HepG2 (cell line): ENCODE results near the gene CRYAA. TPM values are rescaled to one million over a fixed set of nuclear protein-coding genes. Genes with fewer than 3 reads are reported as not detected.

Experiments used
- AKAP8 ChIP-seq: sonication (generic); formaldehyde crosslinking; IDR thresholded peaks from 2 replicates; pipeline ENCODE4 v1.5.1; 2020; ENCODE audit warnings: mild to moderate bottlenecking, missing genetic modification reagents
- ATRX ChIP-seq: sonication (generic); formaldehyde crosslinking; IDR thresholded peaks from 2 replicates; pipeline ENCODE4 v1.4.0; 2020; ENCODE audit warnings: missing genetic modification reagents, borderline replicate concordance
- GLI4 ChIP-seq: sonication (generic); formaldehyde crosslinking; IDR thresholded peaks from 2 replicates; pipeline ENCODE4 v1.5.1; 2020; ENCODE audit warnings: missing genetic modification reagents, mild to moderate bottlenecking, moderate library complexity, borderline replicate concordance
- HDAC2 ChIP-seq: sonication (generic); formaldehyde crosslinking; IDR thresholded peaks from 2 replicates; pipeline ENCODE4 v1.4.0; 2020; ENCODE audit warnings: missing genetic modification reagents
- HIC2 ChIP-seq: sonication (generic); formaldehyde crosslinking; IDR thresholded peaks from 2 replicates; pipeline ENCODE4 v1.9.0; 2022; ENCODE audit warnings: low read depth, missing genetic modification reagents
- HNF4G ChIP-seq, 2 experiments: sonication (generic) in 1 of 2; formaldehyde crosslinking in 1 of 2; IDR thresholded peaks; 2 replicates each; pipeline versions ENCODE4 v1.4.0 to v1.6.1; 2011 to 2020; ENCODE audit warnings: borderline replicate concordance in 2 of 2, low read depth in 2 of 2, mild to moderate bottlenecking in 2 of 2, low read length in 1 of 2, missing genetic modification reagents in 1 of 2, moderate library complexity in 1 of 2
- KMT2B ChIP-seq: IDR thresholded peaks from 2 replicates; pipeline ENCODE4 v1.6.1; 2016; ENCODE audit warnings: missing genetic modification reagents, missing compliant biosample characterization
- RAD51 ChIP-seq: fragments of 450-650 bp; IDR thresholded peaks from 2 replicates; pipeline ENCODE4 v1.6.1; 2016; ENCODE audit warnings: borderline replicate concordance
- SAP130 ChIP-seq: IDR thresholded peaks from 2 replicates; pipeline ENCODE4 v1.6.1; 2016; ENCODE audit warnings: low read depth
- SMARCC2 ChIP-seq: fragments of 450-650 bp; IDR thresholded peaks from 2 replicates; pipeline ENCODE4 v1.6.1; 2017; ENCODE audit warnings: antibody characterized with exemption, mild to moderate bottlenecking
- TAF1 ChIP-seq: sonication (generic); formaldehyde crosslinking; IDR thresholded peaks from 2 replicates; pipeline ENCODE4 v1.4.0; 2020; ENCODE audit warnings: missing genetic modification reagents
- TBX2 ChIP-seq: sonication (generic); formaldehyde crosslinking; IDR thresholded peaks from 2 replicates; pipeline ENCODE4 v1.5.0; 2020; ENCODE audit warnings: missing genetic modification reagents, mild to moderate bottlenecking, borderline replicate concordance
- THRA ChIP-seq: sonication (generic); formaldehyde crosslinking; IDR thresholded peaks from 2 replicates; pipeline ENCODE4 v1.4.0; 2020; ENCODE audit warnings: missing genetic modification reagents, borderline replicate concordance
- ZFP1 ChIP-seq: IDR thresholded peaks from 2 replicates; pipeline ENCODE4 v1.6.1; 2016
- ZFP36L1 ChIP-seq: sonication (generic); formaldehyde crosslinking; IDR thresholded peaks from 2 replicates; pipeline ENCODE4 v1.8.0; 2022; ENCODE audit warnings: mild to moderate bottlenecking, missing genetic modification reagents, moderate library complexity
- ZFY ChIP-seq: sonication (generic); formaldehyde crosslinking; IDR thresholded peaks from 2 replicates; pipeline ENCODE4 v1.4.0; 2020; ENCODE audit warnings: missing genetic modification reagents
- ZMAT3 ChIP-seq: sonication (generic); formaldehyde crosslinking; conservative IDR thresholded peaks from 2 replicates; pipeline ENCODE4 v1.7.0; 2021; ENCODE audit warnings: missing genetic modification reagents
- ZNF232 ChIP-seq: sonication (generic); formaldehyde crosslinking; IDR thresholded peaks from 2 replicates; pipeline ENCODE4 v1.4.0; 2020; ENCODE audit warnings: missing genetic modification reagents, borderline replicate concordance
- ZNF256 ChIP-seq: sonication (generic); formaldehyde crosslinking; conservative IDR thresholded peaks from 2 replicates; pipeline ENCODE4 v1.4.0; 2020; ENCODE audit warnings: missing genetic modification reagents
- ZNF264 ChIP-seq: sonication (generic); formaldehyde crosslinking; IDR thresholded peaks from 2 replicates; pipeline ENCODE4 v1.4.0; 2020; ENCODE audit warnings: missing genetic modification reagents
- ZNF317 ChIP-seq: sonication (generic); formaldehyde crosslinking; IDR thresholded peaks from 2 replicates; pipeline ENCODE4 v1.5.0; 2020; ENCODE audit warnings: mild to moderate bottlenecking, missing genetic modification reagents
- ZNF34 ChIP-seq: sonication (generic); formaldehyde crosslinking; IDR thresholded peaks from 2 replicates; pipeline ENCODE4 v1.4.0; 2020; ENCODE audit warnings: mild to moderate bottlenecking, missing genetic modification reagents, borderline replicate concordance
- ZNF558 ChIP-seq: sonication (generic); formaldehyde crosslinking; IDR thresholded peaks from 2 replicates; pipeline ENCODE4 v1.9.0; 2022; ENCODE audit warnings: mild to moderate bottlenecking, missing genetic modification reagents, borderline replicate concordance
- ZNF562 ChIP-seq: sonication (generic); formaldehyde crosslinking; IDR thresholded peaks from 2 replicates; pipeline ENCODE4 v1.8.0; 2022; ENCODE audit warnings: missing genetic modification reagents, borderline replicate concordance
- ZNF572 ChIP-seq: sonication (generic); formaldehyde crosslinking; IDR thresholded peaks from 2 replicates; pipeline ENCODE4 v1.5.1; 2020; ENCODE audit warnings: mild to moderate bottlenecking, missing genetic modification reagents
- ZNF605 ChIP-seq: sonication (generic); formaldehyde crosslinking; IDR thresholded peaks from 2 replicates; pipeline ENCODE4 v1.8.0; 2022; ENCODE audit warnings: mild to moderate bottlenecking, missing genetic modification reagents
- ZNF749 ChIP-seq: sonication (generic); formaldehyde crosslinking; IDR thresholded peaks from 2 replicates; pipeline ENCODE4 v1.8.0; 2022; ENCODE audit warnings: mild to moderate bottlenecking, missing genetic modification reagents, moderate library complexity, borderline replicate concordance
- ZNF766 ChIP-seq: sonication (generic); formaldehyde crosslinking; IDR thresholded peaks from 2 replicates; pipeline ENCODE4 v1.5.0; 2020; ENCODE audit warnings: missing genetic modification reagents, borderline replicate concordance
- ZSCAN9 ChIP-seq: IDR thresholded peaks from 2 replicates; pipeline ENCODE4 v1.6.1; 2016; ENCODE audit warnings: borderline replicate concordance
- polyA plus RNA-seq, 8 experiments: library from polyadenylated mRNA; depleted of rRNA in 3 of 8; stranded (reverse) in 7 of 8; unstranded in 1 of 8; fragments of >200 nt; fragmentation: Illumina TruSeq in 4 of 8; extraction: Trizol in 4 of 8; gene quantifications; 2 replicates each; pipeline versions ENCODE4 v1.2.1 to v1.2.3, GENCODE V29; 2011 to 2016; ENCODE audit warnings: low read depth in 4 of 8, missing spikeins in 1 of 8, mixed read lengths in 1 of 8; ENCODE audit not compliant: insufficient read depth in 1 of 8
- total RNA-seq, 5 experiments: library from RNA; depleted of rRNA; stranded (reverse); fragments of >200 nt; fragmentation: Illumina TruSeq; extraction: Trizol; gene quantifications; 2 replicates each; pipeline ENCODE4 v1.2.3, GENCODE V29; 2016; ENCODE audit warnings: low read depth in 1 of 5

CRYAA gene
- total and polyA plus RNA-seq, 2 of the 13 experiments (the other 11 are each of a cell fraction or from before 2014, with no cell fraction given) = 5.6 to 8.6 TPM

DNA sequence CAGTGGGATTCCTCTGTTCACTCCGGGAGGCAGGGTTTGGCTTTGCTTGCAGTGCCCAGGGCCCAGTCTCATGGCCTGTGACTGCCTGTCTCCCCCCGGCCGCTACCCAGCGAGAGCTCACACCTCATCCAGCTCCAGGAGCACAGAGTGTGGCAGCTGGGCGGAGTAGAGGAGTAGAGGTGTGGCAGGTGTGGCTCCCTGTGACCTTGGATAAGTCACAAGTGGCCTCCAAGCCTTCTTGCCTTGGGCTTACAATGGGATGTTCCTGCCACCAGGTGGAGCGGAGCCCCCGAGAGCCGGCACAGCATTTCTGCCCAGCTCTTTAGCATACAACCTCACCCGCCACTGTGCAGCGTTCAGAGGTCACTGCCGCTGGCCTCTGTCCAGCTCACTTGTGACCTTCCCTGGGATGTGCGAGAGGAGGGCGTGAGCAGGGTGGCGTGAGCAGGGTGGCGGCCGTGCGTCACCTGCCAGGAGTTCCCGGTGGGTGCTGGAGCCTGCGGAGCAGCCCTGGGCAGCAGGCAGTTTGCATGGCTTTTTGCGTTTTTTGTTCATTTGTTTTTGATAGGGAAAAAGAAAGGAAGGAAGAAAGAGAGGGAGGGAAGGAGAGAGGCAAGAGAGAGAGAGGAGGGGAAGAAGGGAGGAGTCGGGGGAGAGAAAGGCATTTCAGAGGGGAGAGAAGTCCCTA is 42.4 kb downstream of the CRYAA start (continued):
- 0 out of 2 replicates have a peak, but pooled peaks have one; percentile 45 for TF ChIP-seq ZNF317 (CRISPR knock-in tag)
- TF ChIP-seq ATRX (CRISPR knock-in tag) = no peak
- peak; percentile 87 for TF ChIP-seq HNF4G (IDR thresholded peaks at IDR 0.05; ENCODE audit: borderline replicate concordance, low read depth, low read length)
- TF ChIP-seq HNF4G (CRISPR knock-in tag; IDR thresholded peaks at IDR 0.05; ENCODE audit: borderline replicate concordance, low read depth) = peak; percentile 91; the same call in 1 of the 2 replicates
- peak; percentile 98 for TF ChIP-seq TBX2
- TF ChIP-seq ZNF605 (CRISPR knock-in tag) = peak; percentile 80; the same call in 1 of the 2 replicates
- no peak for TF ChIP-seq SMARCC2
- 0 out of 2 replicates have a peak, but pooled peaks have one; percentile 45 for TF ChIP-seq ZNF766 (CRISPR knock-in tag)
- no peak for TF ChIP-seq ZNF558 (CRISPR knock-in tag)
- peak; percentile 59; the same call in 1 of the 2 replicates for TF ChIP-seq ZSCAN9 (CRISPR knock-in tag)
- peak; percentile 78; the same call in 1 of the 2 replicates for TF ChIP-seq THRA (CRISPR knock-in tag)
- peak; percentile 51; the same call in 1 of the 2 replicates for TF ChIP-seq ZFP36L1 (CRISPR knock-in tag)
- TF ChIP-seq ZMAT3 = peak; percentile 92
- no peak for TF ChIP-seq AKAP8
- no peak for TF ChIP-seq RAD51
- peak; percentile 86 for TF ChIP-seq SAP130 (CRISPR knock-in tag)
- TF ChIP-seq KMT2B (CRISPR knock-in tag) = 0 out of 2 replicates have a peak, but pooled peaks have one; percentile 23
- peak; percentile 50; the same call in 1 of the 2 replicates for TF ChIP-seq ZNF572 (CRISPR knock-in tag)
- peak; percentile 18; the same call in 1 of the 2 replicates for TF ChIP-seq ZFY (CRISPR knock-in tag)
- 0 out of 2 replicates have a peak, but pooled peaks have one; percentile 57 for TF ChIP-seq ZNF264
- TF ChIP-seq ZNF749 (CRISPR knock-in tag) = no peak; the same call in 1 of the 2 replicates
- TF ChIP-seq TAF1 = no peak
- 0 out of 2 replicates have a peak, but pooled peaks have one; percentile 16 for TF ChIP-seq ZNF232 (CRISPR knock-in tag)
- TF ChIP-seq ZNF256 = no peak
- TF ChIP-seq HIC2 (CRISPR knock-in tag) = peak; percentile 56; the same call in 1 of the 2 replicates
- TF ChIP-seq ZNF562 (CRISPR knock-in tag) = no peak
- TF ChIP-seq ZFP1 (CRISPR knock-in tag) = 0 out of 2 replicates have a peak, but pooled peaks have one; percentile 54
- 0 out of 2 replicates have a peak, but pooled peaks have one; percentile 51 for TF ChIP-seq ZNF34 (CRISPR knock-in tag)
- peak; percentile 91 for TF ChIP-seq HDAC2 (CRISPR knock-in tag)
- no peak for TF ChIP-seq GLI4 (CRISPR knock-in tag)
